ENCODE data around the gene NR2E3.

The NR2E3 gene

GRCh38 chr15:71791975-71792374, 18.4 kb upstream of the NR2E3 start:
- no peak for DNase-seq (ENCODE audit: low spot score)

- DNase-seq (ENCODE audit: low spot score), result no peak
These were observed 17.8 kb upstream of the NR2E3 start for GRCh38 chr15:71792521-71792920.

GRCh38 chr15:71798641-71799040, 11.7 kb upstream of the NR2E3 start:
- DNase-seq (ENCODE audit: low spot score), result no peak

- no peak for DNase-seq (ENCODE audit: low spot score)
These were observed 10.2 kb upstream of the NR2E3 start for GRCh38 chr15:71800190-71800589.

GRCh38 chr15:71800835-71801745, 9.3 kb upstream of the NR2E3 start:
- peak; percentile 66 for DNase-seq (ENCODE audit: low spot score)

- no peak for DNase-seq (ENCODE audit: low spot score)
These were observed 8.3 kb upstream of the NR2E3 start for GRCh38 chr15:71801935-71802655.

- DNase-seq (ENCODE audit: low spot score), result peak; percentile 76
These were observed 7.6 kb upstream of the NR2E3 start for GRCh38 chr15:71802770-71803169.

- DNase-seq (ENCODE audit: low spot score), result no peak
These were observed 6.1 kb upstream of the NR2E3 start for GRCh38 chr15:71804226-71804625.

GRCh38 chr15:71804695-71805470, 5.5 kb upstream of the NR2E3 start:
- no peak for DNase-seq (ENCODE audit: low spot score)

- no peak for DNase-seq (ENCODE audit: low spot score)
These were observed 3.9 kb upstream of the NR2E3 start for GRCh38 chr15:71806452-71806931.

GRCh38 chr15:71807125-71807629, 3.2 kb upstream of the NR2E3 start:
- no peak for DNase-seq (ENCODE audit: low spot score)

GRCh38 chr15:71807691-71808091, 2.7 kb upstream of the NR2E3 start:
- DNase-seq (ENCODE audit: low spot score), result no peak

GRCh38 chr15:71808311-71809020, 1.9 kb upstream of the NR2E3 start:
- DNase-seq (ENCODE audit: low spot score), result no peak

GRCh38 chr15:71809346-71809745, 1.0 kb upstream of the NR2E3 start:
- DNase-seq (ENCODE audit: low spot score), result no peak

- DNase-seq (ENCODE audit: low spot score), result no peak
These were observed 832 bp downstream of the NR2E3 start for GRCh38 chr15:71811036-71811736.

GRCh38 chr15:71811752-71812735, 1.7 kb downstream of the NR2E3 start:
- no peak for DNase-seq (ENCODE audit: low spot score)

GRCh38 chr15:71812966-71813722, 2.8 kb downstream of the NR2E3 start:
- no peak for DNase-seq (ENCODE audit: low spot score)

- DNase-seq (ENCODE audit: low spot score), result no peak
These were observed 3.5 kb downstream of the NR2E3 start for GRCh38 chr15:71813723-71814470.
